Measurements from ENCODE around the gene CCDC157.

DNA sequence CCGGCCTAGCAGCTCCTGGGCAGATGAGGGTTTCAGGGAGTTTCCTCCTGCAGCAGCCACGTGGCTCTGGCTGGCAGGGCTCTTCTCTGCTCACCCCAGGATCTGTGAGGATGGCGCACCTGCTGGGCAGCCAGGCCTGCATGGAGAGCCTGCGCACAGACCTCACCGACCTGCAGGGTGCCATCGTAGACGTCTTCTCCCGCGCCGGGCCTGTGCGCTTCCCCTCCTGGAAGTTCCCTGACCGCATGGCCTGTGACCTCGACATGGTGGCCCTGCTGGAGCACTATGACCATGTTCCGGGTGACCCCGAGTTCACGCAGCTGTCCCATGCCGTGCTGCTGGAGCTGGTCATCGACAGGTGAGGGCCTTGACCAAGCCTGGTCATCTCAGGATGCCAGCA lies 9.1 kb downstream of the CCDC157 start:
- no peak for TF ChIP-seq EZH2 (IDR thresholded peaks at IDR 0.05; ENCODE audit: low read depth)
- TF ChIP-seq CTCF (conservative IDR thresholded peaks at IDR 0.05), result no peak
